Measurements from ENCODE around the gene E2F4.

Gene E2F4

DNA sequence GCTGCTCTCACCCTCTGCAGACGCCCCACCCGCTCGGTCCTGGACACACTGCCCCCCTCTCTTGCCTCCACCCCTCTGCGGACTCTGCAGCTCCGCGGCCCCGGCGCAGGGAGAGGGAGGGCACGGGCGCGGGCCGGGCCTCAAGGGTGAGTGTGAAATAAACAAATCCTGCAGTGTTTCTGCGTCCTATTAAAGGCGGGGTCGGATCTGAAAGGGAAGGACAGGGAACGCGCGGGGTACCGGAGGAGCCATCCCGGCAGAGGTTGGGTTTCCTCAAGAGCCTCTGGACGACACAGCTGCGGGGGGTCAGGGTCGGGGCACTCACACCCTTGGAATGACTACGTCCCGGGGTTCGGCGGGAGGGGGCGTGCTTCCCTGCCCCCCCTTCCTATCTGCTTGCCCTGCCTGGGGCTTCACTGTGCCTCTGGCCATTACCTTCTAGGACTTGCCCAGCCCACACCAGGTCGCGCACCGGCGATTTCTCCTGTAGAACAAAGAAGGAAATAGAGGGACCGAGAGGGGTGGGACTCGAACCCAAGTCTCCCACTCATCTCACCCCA, 27.9 kb upstream of the E2F4 start:
- Histone ChIP-seq H3K9me3 (ENCODE audit: control extremely low read depth in 1 of 5, control insufficient read depth in 4 of 5, insufficient read depth in 2 of 5, low read depth in 1 of 5, low read length in 4 of 5) (no peaks in the 10 kb centered on the region), H3K36me3 (ENCODE audit: control insufficient read depth in 4 of 4, insufficient read depth in 4 of 4, low read length in 3 of 4) (no peaks in the 10 kb centered on the region), H3K4me3 (ENCODE audit: control insufficient read depth in 1 of 7, extremely low read depth in 1 of 7, insufficient read depth in 4 of 7, low read depth in 2 of 7, low read length in 6 of 7) (peak overlapping the region in 2 of 7 experiments; percentile 61 to 66), H3K27me3 (replicated peaks in 2 of 5; ENCODE audit: control insufficient read depth in 4 of 5, insufficient read depth in 5 of 5, low read length in 4 of 5) (peaks cover 6 to 81% (median 25%) of the 10 kb centered on the region in 5 experiments), H3K4me1 (ENCODE audit: control extremely low read depth in 1 of 4, control insufficient read depth in 4 of 4, insufficient read depth in 4 of 4, low read length in 3 of 4) (peaks cover 0 to 66% (median 50%) of the 10 kb centered on the region in 4 experiments), H3K27ac (ENCODE audit: insufficient read depth in 1 of 2, low read depth in 1 of 2, low read length in 2 of 2, poor library complexity in 1 of 2, severe bottlenecking in 2 of 2) (no peak overlapping the region)
- CTCF ChIA-PET, result interaction anchor here (1.2 to 2.5 kb wide), 5 partner anchors 9 to 212 kb away, joined by 3 to 13 read pairs (median 4); partner anchors contain the start of gene B3GNT9
- POLR2A ChIA-PET, result no interaction called here
- under 1% methylated on average over 17 of the region's 34 CpGs for WGBS (ENCODE audit: insufficient coverage)
- no peak for DNase-seq

DNA sequence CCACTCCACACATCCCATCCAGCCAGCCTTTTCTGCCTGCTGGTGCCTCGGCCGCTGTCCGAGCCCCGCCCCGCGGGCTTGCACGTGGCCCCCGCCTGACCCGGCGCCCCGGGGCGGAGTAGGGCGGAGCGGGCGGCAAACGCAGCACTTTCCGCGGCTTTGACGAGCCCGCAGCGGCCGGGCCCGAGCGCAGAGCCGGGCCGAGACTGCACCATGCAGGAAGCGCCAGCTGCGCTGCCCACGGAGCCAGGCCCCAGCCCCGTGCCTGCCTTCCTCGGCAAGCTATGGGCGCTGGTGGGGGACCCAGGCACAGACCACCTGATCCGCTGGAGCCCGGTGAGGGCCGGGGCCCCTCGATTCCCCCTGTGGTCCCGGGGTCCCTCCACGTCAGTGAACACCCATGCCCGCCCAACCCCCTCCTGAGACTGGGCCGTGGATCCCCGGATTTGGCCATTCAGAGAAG, 27.3 kb upstream of the E2F4 start, which contains the start of gene HSF4:
TSS of gene HSF4 (plus strand) at position 147 of the 463 bp plus-strand sequence. CDS start at position 214, 67 bp downstream.
- WGBS (ENCODE audit: insufficient coverage), result under 1% methylated on average over 33 of the region's 41 CpGs
- Histone ChIP-seq H3K9me3 (ENCODE audit: control extremely low read depth in 1 of 5, control insufficient read depth in 4 of 5, insufficient read depth in 2 of 5, low read depth in 1 of 5, low read length in 4 of 5) (no peaks in the 10 kb centered on the region), H3K4me3 (ENCODE audit: control insufficient read depth in 1 of 7, extremely low read depth in 1 of 7, insufficient read depth in 4 of 7, low read depth in 2 of 7, low read length in 6 of 7) (peak within 1 kb of the TSS in 6 of 7 experiments; percentile 16 to 66 (median 48)), H3K4me1 (ENCODE audit: control extremely low read depth in 1 of 4, control insufficient read depth in 4 of 4, insufficient read depth in 4 of 4, low read length in 3 of 4) (peaks cover 0 to 67% (median 50%) of the 10 kb centered on the region in 4 experiments), H3K27me3 (replicated peaks in 2 of 5; ENCODE audit: control insufficient read depth in 4 of 5, insufficient read depth in 5 of 5, low read length in 4 of 5) (peaks cover 6 to 86% (median 28%) of the 10 kb centered on the region in 5 experiments), H3K27ac (ENCODE audit: insufficient read depth in 1 of 2, low read depth in 1 of 2, low read length in 2 of 2, poor library complexity in 1 of 2, severe bottlenecking in 2 of 2) (no peak within 1 kb of the TSS), H3K36me3 (ENCODE audit: control insufficient read depth in 4 of 4, insufficient read depth in 4 of 4, low read length in 3 of 4) (no peaks in the 10 kb centered on the region)
- ChIA-PET POLR2A (no interaction called here), CTCF (interaction anchor here (1.0 to 1.5 kb wide), 3 partner anchors 9 to 20 kb away, joined by 4 to 5 read pairs (median 5); no protein-coding TSS in a partner anchor)
- DNase-seq, result no peak

- WGBS (ENCODE audit: insufficient coverage), result 7% methylated on average over 55 of the region's 85 CpGs
- no peaks in the 10 kb centered on the region for H3K36me3 ChIP-seq (ENCODE audit: control insufficient read depth in 4 of 4, insufficient read depth in 4 of 4, low read length in 3 of 4)
- H3K4me3 ChIP-seq (ENCODE audit: control insufficient read depth in 1 of 7, extremely low read depth in 1 of 7, insufficient read depth in 4 of 7, low read depth in 2 of 7, low read length in 6 of 7), result peak overlapping the region in 3 of 7 experiments; percentile 19 to 44 (median 38)
- CTCF ChIA-PET, result interaction anchor here (1.0 to 3.6 kb wide), 3 partner anchors 10 to 17 kb away, joined by 5 to 13 read pairs (median 5); no protein-coding TSS in a partner anchor
- DNase-seq, result peak in 1 of 3 donors; percentile 42
- H3K4me1 ChIP-seq (ENCODE audit: control extremely low read depth in 1 of 4, control insufficient read depth in 4 of 4, insufficient read depth in 4 of 4, low read length in 3 of 4), result peaks cover 0 to 69% (median 52%) of the 10 kb centered on the region in 4 experiments
- no peak overlapping the region for H3K27ac ChIP-seq (ENCODE audit: insufficient read depth in 1 of 2, low read depth in 1 of 2, low read length in 2 of 2, poor library complexity in 1 of 2, severe bottlenecking in 2 of 2)
- POLR2A ChIA-PET, result no interaction called here
- no peaks in the 10 kb centered on the region for H3K9me3 ChIP-seq (ENCODE audit: control extremely low read depth in 1 of 5, control insufficient read depth in 4 of 5, insufficient read depth in 2 of 5, low read depth in 1 of 5, low read length in 4 of 5)
- peaks cover 6 to 93% (median 33%) of the 10 kb centered on the region in 5 experiments for H3K27me3 ChIP-seq (replicated peaks in 2 of 5; ENCODE audit: control insufficient read depth in 4 of 5, insufficient read depth in 5 of 5, low read length in 4 of 5)
Observed at GRCh38 chr16:67165121-67166078, 26.6 kb upstream of the E2F4 start.

- ChIA-PET POLR2A (no interaction called here), CTCF (interaction anchor here (1.2 to 3.6 kb wide), 3 partner anchors 10 to 140 kb away, joined by 3 to 13 read pairs (median 4); no protein-coding TSS in a partner anchor)
- H3K9me3 ChIP-seq (ENCODE audit: control extremely low read depth in 1 of 5, control insufficient read depth in 4 of 5, insufficient read depth in 2 of 5, low read depth in 1 of 5, low read length in 4 of 5), result no peaks in the 10 kb centered on the region
- peaks cover 0 to 70% (median 52%) of the 10 kb centered on the region in 4 experiments for H3K4me1 ChIP-seq (ENCODE audit: control extremely low read depth in 1 of 4, control insufficient read depth in 4 of 4, insufficient read depth in 4 of 4, low read length in 3 of 4)
- H3K36me3 ChIP-seq (ENCODE audit: control insufficient read depth in 4 of 4, insufficient read depth in 4 of 4, low read length in 3 of 4), result no peaks in the 10 kb centered on the region
- no peak for DNase-seq
- H3K27me3 ChIP-seq (replicated peaks in 2 of 5; ENCODE audit: control insufficient read depth in 4 of 5, insufficient read depth in 5 of 5, low read length in 4 of 5), result peaks cover 8 to 98% (median 34%) of the 10 kb centered on the region in 5 experiments
- WGBS (ENCODE audit: insufficient coverage), result 44% methylated on average over 6 of the region's 18 CpGs
- H3K27ac ChIP-seq (ENCODE audit: insufficient read depth in 1 of 2, low read depth in 1 of 2, low read length in 2 of 2, poor library complexity in 1 of 2, severe bottlenecking in 2 of 2), result no peak overlapping the region
- H3K4me3 ChIP-seq (ENCODE audit: control insufficient read depth in 1 of 7, extremely low read depth in 1 of 7, insufficient read depth in 4 of 7, low read depth in 2 of 7, low read length in 6 of 7), result no peak overlapping the region
Observed at GRCh38 chr16:67166110-67166547, 25.8 kb upstream of the E2F4 start.

DNA sequence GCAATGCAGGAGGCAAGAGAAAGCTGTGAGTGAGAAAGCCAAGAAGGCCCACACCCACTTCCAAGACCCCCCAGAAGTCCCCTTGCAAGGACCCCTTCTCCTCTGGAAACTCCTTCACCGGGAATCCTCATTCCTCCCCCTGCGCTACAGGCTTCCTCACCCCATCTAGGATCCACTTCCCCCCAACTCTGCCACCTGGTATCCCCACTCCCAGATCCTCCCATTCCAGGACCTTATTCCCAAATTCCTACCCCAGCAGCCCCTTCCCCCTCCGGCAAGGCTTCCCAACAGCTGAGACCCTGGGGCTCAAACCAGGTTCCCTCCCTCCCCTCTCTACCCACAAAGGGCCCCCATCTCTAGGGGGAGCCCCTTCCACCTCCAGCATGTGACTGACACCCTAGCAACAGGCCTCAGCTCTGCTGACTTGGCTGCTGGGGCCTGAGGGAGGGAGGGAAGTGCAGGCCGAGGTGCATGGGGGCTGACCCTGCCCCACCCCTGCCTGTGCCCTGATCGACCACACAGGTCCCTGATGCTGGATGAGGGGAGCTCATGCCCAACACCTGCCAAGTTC, 25.3 kb upstream of the E2F4 start:
- peaks cover 0 to 66% (median 47%) of the 10 kb centered on the region in 4 experiments for H3K4me1 ChIP-seq (ENCODE audit: control extremely low read depth in 1 of 4, control insufficient read depth in 4 of 4, insufficient read depth in 4 of 4, low read length in 3 of 4)
- H3K9me3 ChIP-seq (ENCODE audit: control extremely low read depth in 1 of 5, control insufficient read depth in 4 of 5, insufficient read depth in 2 of 5, low read depth in 1 of 5, low read length in 4 of 5), result no peaks in the 10 kb centered on the region
- no peaks in the 10 kb centered on the region for H3K36me3 ChIP-seq (ENCODE audit: control insufficient read depth in 4 of 4, insufficient read depth in 4 of 4, low read length in 3 of 4)
- H3K4me3 ChIP-seq (ENCODE audit: control insufficient read depth in 1 of 7, extremely low read depth in 1 of 7, insufficient read depth in 4 of 7, low read depth in 2 of 7, low read length in 6 of 7), result no peak overlapping the region
- H3K27me3 ChIP-seq (replicated peaks in 2 of 5; ENCODE audit: control insufficient read depth in 4 of 5, insufficient read depth in 5 of 5, low read length in 4 of 5), result peaks cover 9 to 98% (median 38%) of the 10 kb centered on the region in 5 experiments
- WGBS (ENCODE audit: insufficient coverage), result 81% methylated on average over 3 of the region's 5 CpGs
- ChIA-PET CTCF (interaction anchor here (1.2 to 3.6 kb wide), 3 partner anchors 10 to 140 kb away, joined by 3 to 13 read pairs (median 4); no protein-coding TSS in a partner anchor), POLR2A (no interaction called here)
- H3K27ac ChIP-seq (ENCODE audit: insufficient read depth in 1 of 2, low read depth in 1 of 2, low read length in 2 of 2, poor library complexity in 1 of 2, severe bottlenecking in 2 of 2), result no peak overlapping the region
- no peak for DNase-seq

- no peak for DNase-seq
- peaks cover 0 to 61% (median 45%) of the 10 kb centered on the region in 4 experiments for H3K4me1 ChIP-seq (ENCODE audit: control extremely low read depth in 1 of 4, control insufficient read depth in 4 of 4, insufficient read depth in 4 of 4, low read length in 3 of 4)
- ChIA-PET POLR2A (no interaction called here), CTCF (interaction anchor here (1.0 to 3.6 kb wide), 6 partner anchors 9 to 213 kb away, joined by 3 to 13 read pairs (median 4); no protein-coding TSS in a partner anchor)
- WGBS (ENCODE audit: insufficient coverage), result 98% methylated on average over 7 of the region's 7 CpGs
- no peaks in the 10 kb centered on the region for H3K9me3 ChIP-seq (ENCODE audit: control extremely low read depth in 1 of 5, control insufficient read depth in 4 of 5, insufficient read depth in 2 of 5, low read depth in 1 of 5, low read length in 4 of 5)
- no peaks in the 10 kb centered on the region for H3K36me3 ChIP-seq (ENCODE audit: control insufficient read depth in 4 of 4, insufficient read depth in 4 of 4, low read length in 3 of 4)
- H3K27ac ChIP-seq (ENCODE audit: insufficient read depth in 1 of 2, low read depth in 1 of 2, low read length in 2 of 2, poor library complexity in 1 of 2, severe bottlenecking in 2 of 2), result no peak overlapping the region
- peaks cover 5 to 95% (median 41%) of the 10 kb centered on the region in 5 experiments for H3K27me3 ChIP-seq (replicated peaks in 2 of 5; ENCODE audit: control insufficient read depth in 4 of 5, insufficient read depth in 5 of 5, low read length in 4 of 5)
- H3K4me3 ChIP-seq (ENCODE audit: control insufficient read depth in 1 of 7, extremely low read depth in 1 of 7, insufficient read depth in 4 of 7, low read depth in 2 of 7, low read length in 6 of 7), result no peak overlapping the region
Observed at GRCh38 chr16:67167588-67167987, 24.4 kb upstream of the E2F4 start.
